ENCODE results near the gene SMAGP. TPM values are rescaled to one million over a fixed set of nuclear protein-coding genes. Genes with fewer than 3 reads are reported as not detected.

Gene SMAGP
- total RNA-seq, 1 experiment from 2014 or later = 12.4 TPM

- no peaks in the 10 kb centered on the region for H3K27me3 ChIP-seq (ENCODE audit: insufficient read depth, low read length)
- no peak overlapping the region for H3K4me2 ChIP-seq (ENCODE audit: insufficient read depth, insufficient read length, low read length)
- H2BK12ac ChIP-seq (ENCODE audit: insufficient read length, low read depth, low read length) = no peak overlapping the region
- no peak overlapping the region for H3K56ac ChIP-seq (ENCODE audit: insufficient read length, low read depth, low read length)
- no peaks in the 10 kb centered on the region for H3K79me1 ChIP-seq (ENCODE audit: insufficient read depth, low read depth, low read length, poor library complexity, severe bottlenecking)
- H4K5ac ChIP-seq (ENCODE audit: insufficient read length, low read depth, low read length) = no peak overlapping the region
- H3K23ac ChIP-seq (ENCODE audit: insufficient read length, low read depth, low read length) = no peak overlapping the region
- H4K91ac ChIP-seq (ENCODE audit: insufficient read length, low read depth, low read length) = no peak overlapping the region
- H4K20me1 ChIP-seq (ENCODE audit: control insufficient read depth, insufficient read depth, insufficient read length) = no peaks in the 10 kb centered on the region
- no peak overlapping the region for H2BK5ac ChIP-seq (ENCODE audit: insufficient read length, low read length)
- H3K27ac ChIP-seq (ENCODE audit: insufficient read length, low read depth, low read length) = no peak overlapping the region
- no peak overlapping the region for H2BK120ac ChIP-seq (ENCODE audit: low read depth, low read length, poor library complexity, severe bottlenecking)
- no peaks in the 10 kb centered on the region for H3K9me3 ChIP-seq (ENCODE audit: control insufficient read depth, low read depth, low read length)
- no peak overlapping the region for H3K18ac ChIP-seq (ENCODE audit: insufficient read length, low read depth, low read length)
- H3K9me3 Mint-ChIP-seq = no peaks in the 10 kb centered on the region
- no peaks in the 10 kb centered on the region for H3K4me1 Mint-ChIP-seq
- TF ChIP-seq CTCF (conservative IDR thresholded peaks at IDR 0.05) = no peak
- H3K9ac ChIP-seq (ENCODE audit: extremely low read depth, insufficient read length, low read length) = no peak overlapping the region
- H2AFZ ChIP-seq (ENCODE audit: low read length) = no peak overlapping the region
- H3T11ph ChIP-seq (ENCODE audit: low read length) = no peak overlapping the region
- no peak overlapping the region for H4K8ac ChIP-seq (replicated peaks; ENCODE audit: insufficient read length, low read depth, low read length)
- H3K4me1 ChIP-seq (ENCODE audit: insufficient read depth, low read length) = no peaks in the 10 kb centered on the region; the same call in 1 of the 2 replicates
- H2BK15ac ChIP-seq (ENCODE audit: low read depth, low read length) = no peak overlapping the region
- peaks cover 0 to 4% (median 1%) of the 10 kb centered on the region in 3 experiments; a peak in 4 of 7 replicates for H3K36me3 Mint-ChIP-seq (ENCODE audit: insufficient read depth in 1 of 3, low read depth in 3 of 3)
- H3K14ac ChIP-seq (ENCODE audit: insufficient read depth, low read length) = no peak overlapping the region
- H3K4ac ChIP-seq (ENCODE audit: low read depth, low read length) = no peak overlapping the region
- no peaks in the 10 kb centered on the region for H3K79me2 ChIP-seq (ENCODE audit: insufficient read depth, low read length)
- no peak overlapping the region for H3K4me3 Mint-ChIP-seq
- H3K27ac Mint-ChIP-seq = no peak overlapping the region
- WGBS (ENCODE audit: extremely low coverage, insufficient read length, low lambda C conversion rate) = no CpG with 5 or more reads among the region's 9 CpGs
- H3K23me2 ChIP-seq (ENCODE audit: insufficient read length, low read depth, low read length, poor library complexity, severe bottlenecking) = no peaks in the 10 kb centered on the region
- H3K27me3 Mint-ChIP-seq (ENCODE audit: low read depth) = peaks cover 1% of the 10 kb centered on the region; the same call in 1 of the 2 replicates
- no peak overlapping the region for H2BK20ac ChIP-seq (ENCODE audit: low read depth, low read length, poor library complexity, severe bottlenecking)
- DNase-seq = no peak
- H2AK5ac ChIP-seq (ENCODE audit: insufficient read length, low read length) = no peak overlapping the region
Measured at GRCh38 chr12:51200806-51201205, 69.4 kb downstream of the SMAGP start.

Data from H9 (cell line).